SU-DHL-6 (cell line): ENCODE measurements around the gene AGTRAP.

ENCODE experiments used
- H2AFZ ChIP-seq: fragments of 200-600 bp; sonication (generic); 2 replicates; pipeline ENCODE4 v1.6.1; 2014; ENCODE audit warnings: low read depth, mild to moderate bottlenecking, moderate library complexity, mixed read lengths, antibody characterized with exemption, low read length; ENCODE audit not compliant: severe bottlenecking
- H3F3A ChIP-seq: fragments of 200-600 bp; shearing (Covaris generic); 2 replicates; pipeline ENCODE4 v1.6.0; 2016; ENCODE audit warnings: antibody characterized with exemption, mild to moderate bottlenecking; ENCODE audit not compliant: insufficient read depth
- H3K27ac ChIP-seq: fragments of 200-600 bp; sonication (generic); 2 replicates; pipeline ENCODE4 v1.5.1; 2016; ENCODE audit warnings: low read depth, mild to moderate bottlenecking, low read length, moderate library complexity, mixed read lengths
- H3K27me3 ChIP-seq: fragments of 200-600 bp; sonication (generic), shearing (Covaris generic); 2 replicates; pipeline ENCODE4 v1.6.0; 2014; ENCODE audit warnings: mild to moderate bottlenecking, low read length
- H3K36me3 ChIP-seq: fragments of 200-600 bp; sonication (generic); 2 replicates; pipeline ENCODE4 v1.6.1; 2014; ENCODE audit warnings: mild to moderate bottlenecking, low read length, mixed read lengths
- H3K4me2 ChIP-seq: fragments of 300-600, 200-600 bp; shearing (Covaris generic), sonication (generic); 2 replicates; pipeline ENCODE4 v1.6.0; 2014; ENCODE audit warnings: low read length, low read depth, mild to moderate bottlenecking; ENCODE audit not compliant: poor library complexity, severe bottlenecking
- H3K4me3 ChIP-seq: fragments of 200-600 bp; sonication (generic); 2 replicates; pipeline ENCODE4 v1.5.1; 2014; ENCODE audit warnings: antibody characterized with exemption, low read length, mild to moderate bottlenecking, mixed read lengths; ENCODE audit not compliant: insufficient read depth, poor library complexity, severe bottlenecking
- H3K79me2 ChIP-seq: fragments of 200-600 bp; sonication (generic); 2 replicates; pipeline ENCODE4 v1.6.1; 2014; ENCODE audit warnings: mild to moderate bottlenecking, low read length, moderate library complexity; ENCODE audit not compliant: insufficient read depth
- H3K9ac ChIP-seq: fragments of 200-600 bp; sonication (generic); 2 replicates; pipeline ENCODE4 v1.7.0; 2014; ENCODE audit warnings: mild to moderate bottlenecking, low read length
- H3K9me2 ChIP-seq: fragments of 200-600 bp; sonication (generic); replicated peaks from 2 replicates; pipeline ENCODE4 v1.6.1; 2014; ENCODE audit warnings: low read length; ENCODE audit not compliant: insufficient read depth
- H3K9me3 ChIP-seq: fragments of 200-600 bp; sonication (generic); 2 replicates; pipeline ENCODE4 v1.6.1; 2014; ENCODE audit warnings: low read length, mixed read lengths; ENCODE audit not compliant: insufficient read depth
- H4K20me1 ChIP-seq: fragments of 200-600 bp; sonication (generic); 2 replicates; pipeline ENCODE4 v1.6.1; 2014; ENCODE audit warnings: low read depth, mild to moderate bottlenecking, antibody characterized with exemption, low read length, moderate library complexity, mixed read lengths
- EZH2phosphoT487 ChIP-seq: fragments of 200-600 bp; sonication (generic), shearing (Covaris generic); conservative IDR thresholded peaks from 2 replicates; pipeline ENCODE4 v1.6.1; 2018; ENCODE audit warnings: mild to moderate bottlenecking, antibody characterized with exemption, low read length, moderate library complexity, mixed read lengths
- TF ChIP-seq, protein P1 (sequence below): fragments of 200-600 bp; sonication (generic); IDR thresholded peaks from one replicate; pipeline ENCODE4 v1.5.1; 2017; ENCODE audit warnings: antibody characterized with exemption, mild to moderate bottlenecking, low read length, moderate library complexity; ENCODE audit not compliant: insufficient read depth, poor library complexity, severe bottlenecking

AGTRAP gene

DNA sequence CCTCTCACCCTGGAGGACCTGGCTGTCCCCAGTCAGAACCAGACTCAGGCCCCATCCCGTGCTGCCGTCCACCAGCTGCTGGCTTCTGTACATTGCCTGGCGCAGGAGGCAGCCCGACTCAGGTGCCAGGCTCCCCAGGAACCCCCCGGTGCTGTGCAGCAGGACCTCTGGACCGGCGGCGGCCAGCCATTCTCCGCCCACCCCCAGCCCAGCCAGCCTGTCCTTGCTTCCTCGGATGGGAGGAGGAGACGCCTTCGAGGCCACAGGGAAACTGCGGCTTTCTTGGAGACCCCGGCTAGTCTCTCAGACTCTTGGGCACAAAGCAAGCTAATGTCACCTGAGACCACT is 30.5 kb downstream of the AGTRAP start:
- TF ChIP-seq, protein P1, sequence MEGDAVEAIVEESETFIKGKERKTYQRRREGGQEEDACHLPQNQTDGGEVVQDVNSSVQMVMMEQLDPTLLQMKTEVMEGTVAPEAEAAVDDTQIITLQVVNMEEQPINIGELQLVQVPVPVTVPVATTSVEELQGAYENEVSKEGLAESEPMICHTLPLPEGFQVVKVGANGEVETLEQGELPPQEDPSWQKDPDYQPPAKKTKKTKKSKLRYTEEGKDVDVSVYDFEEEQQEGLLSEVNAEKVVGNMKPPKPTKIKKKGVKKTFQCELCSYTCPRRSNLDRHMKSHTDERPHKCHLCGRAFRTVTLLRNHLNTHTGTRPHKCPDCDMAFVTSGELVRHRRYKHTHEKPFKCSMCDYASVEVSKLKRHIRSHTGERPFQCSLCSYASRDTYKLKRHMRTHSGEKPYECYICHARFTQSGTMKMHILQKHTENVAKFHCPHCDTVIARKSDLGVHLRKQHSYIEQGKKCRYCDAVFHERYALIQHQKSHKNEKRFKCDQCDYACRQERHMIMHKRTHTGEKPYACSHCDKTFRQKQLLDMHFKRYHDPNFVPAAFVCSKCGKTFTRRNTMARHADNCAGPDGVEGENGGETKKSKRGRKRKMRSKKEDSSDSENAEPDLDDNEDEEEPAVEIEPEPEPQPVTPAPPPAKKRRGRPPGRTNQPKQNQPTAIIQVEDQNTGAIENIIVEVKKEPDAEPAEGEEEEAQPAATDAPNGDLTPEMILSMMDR, result no peak
- no peak for TF ChIP-seq EZH2phosphoT487
- Histone ChIP-seq H4K20me1 (no peaks in the 10 kb centered on the region), H3K9me3 (no peaks in the 10 kb centered on the region), H3F3A (no peaks in the 10 kb centered on the region), H3K4me2 (no peak overlapping the region), H3K36me3 (no peaks in the 10 kb centered on the region), H3K27me3 (no peaks in the 10 kb centered on the region), H3K79me2 (no peaks in the 10 kb centered on the region), H3K9ac (no peak overlapping the region), H2AFZ (no peak overlapping the region), H3K9me2 (no peaks in the 10 kb centered on the region), H3K4me3 (no peak overlapping the region), H3K27ac (no peak overlapping the region)

DNA sequence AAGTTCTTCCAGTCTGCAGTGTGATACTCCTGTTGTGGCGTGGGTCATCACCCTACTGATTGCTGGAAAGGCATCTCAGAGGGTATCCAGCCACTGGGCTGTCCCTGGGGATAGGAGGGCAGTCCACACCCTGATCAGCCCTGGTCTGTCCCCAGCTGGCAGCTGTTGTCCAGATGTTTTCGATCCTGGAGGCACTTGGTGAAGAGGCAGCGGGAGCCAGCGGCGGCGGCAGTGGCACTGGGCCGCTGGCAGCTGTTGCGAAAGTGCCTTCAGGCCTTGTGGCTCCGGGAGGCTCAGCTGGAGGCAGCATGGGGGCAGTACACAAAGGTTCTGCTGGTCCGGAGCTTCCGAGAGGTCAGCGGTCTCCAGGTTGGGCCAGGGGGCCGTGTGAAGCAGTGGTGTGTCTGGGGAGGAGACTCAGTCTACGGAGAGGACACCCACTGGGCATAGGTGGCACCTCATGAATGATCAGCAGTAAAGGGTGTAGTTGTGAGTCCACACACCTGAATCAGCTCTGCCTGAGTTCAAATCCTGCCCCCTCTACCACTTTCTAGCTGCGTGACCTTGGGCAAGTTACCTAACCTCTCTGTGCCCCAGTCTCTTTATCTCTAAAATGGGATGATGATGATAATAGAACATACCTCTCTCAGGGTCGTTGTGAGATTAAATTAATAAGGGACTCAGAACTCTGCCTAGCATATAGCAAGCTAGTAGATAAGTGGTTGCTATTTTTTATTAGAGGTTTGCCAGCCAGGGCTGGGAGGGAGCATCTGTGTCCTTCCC is 32.2 kb downstream of the AGTRAP start:
- Histone ChIP-seq H3K4me3 (no peak overlapping the region), H3K9me2 (no peaks in the 10 kb centered on the region), H3K27ac (no peak overlapping the region), H3F3A (no peaks in the 10 kb centered on the region), H3K36me3 (no peaks in the 10 kb centered on the region), H2AFZ (no peak overlapping the region), H4K20me1 (no peaks in the 10 kb centered on the region), H3K4me2 (no peak overlapping the region), H3K27me3 (no peaks in the 10 kb centered on the region), H3K9ac (no peak overlapping the region), H3K79me2 (no peaks in the 10 kb centered on the region), H3K9me3 (no peaks in the 10 kb centered on the region)
- TF ChIP-seq, protein P1, result no peak
- TF ChIP-seq EZH2phosphoT487, result no peak

DNA sequence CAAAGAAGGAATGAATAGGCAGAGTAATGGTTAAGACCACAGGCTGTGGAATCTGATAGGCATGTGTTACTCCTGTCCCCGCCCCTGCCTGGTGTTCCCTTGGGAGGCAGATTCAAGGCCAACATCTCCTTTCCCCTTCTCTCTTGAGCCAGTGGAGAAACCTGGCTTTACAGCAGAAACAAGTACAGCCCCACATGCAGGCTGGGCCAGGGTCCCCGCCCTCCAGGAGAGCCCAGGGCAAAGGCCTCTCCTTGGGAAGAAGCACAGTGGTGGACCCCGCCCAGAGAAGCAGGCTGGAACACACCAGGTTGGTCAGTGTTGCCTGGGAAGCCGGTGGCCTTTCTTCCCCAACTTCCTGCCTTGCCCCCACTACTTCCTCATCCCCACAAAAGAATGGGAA is 32.9 kb downstream of the AGTRAP start:
- no peak overlapping the region for H3K4me2 ChIP-seq
- no peaks in the 10 kb centered on the region for H3K27me3 ChIP-seq
- no peak overlapping the region for H3K27ac ChIP-seq
- H3F3A ChIP-seq, result no peaks in the 10 kb centered on the region
- no peak overlapping the region for H2AFZ ChIP-seq
- H3K9ac ChIP-seq, result no peak overlapping the region
- H3K9me2 ChIP-seq, result no peaks in the 10 kb centered on the region
- no peak for TF ChIP-seq EZH2phosphoT487
- TF ChIP-seq, protein P1, result no peak
- H3K79me2 ChIP-seq, result no peaks in the 10 kb centered on the region
- no peak overlapping the region for H3K4me3 ChIP-seq
- H4K20me1 ChIP-seq, result no peaks in the 10 kb centered on the region
- no peaks in the 10 kb centered on the region for H3K36me3 ChIP-seq
- H3K9me3 ChIP-seq, result no peaks in the 10 kb centered on the region
